OCI-LY1 (cell line): ENCODE measurements around the gene CCK.

ENCODE experiments used
- EZH2 ChIP-seq: fragments of 200-600 bp; sonication (generic), shearing (Covaris generic); IDR thresholded peaks from 2 replicates; pipeline ENCODE4 v1.8.0; 2017; ENCODE audit warnings: borderline replicate concordance, mixed run types, mild to moderate bottlenecking, antibody characterized with exemption, low read length, moderate library complexity, mixed read lengths
- TF ChIP-seq, protein P1 (sequence below): fragments of 200-600 bp; sonication (generic), shearing (Covaris generic); IDR thresholded peaks from 2 replicates; pipeline ENCODE4 v1.5.1; 2017; ENCODE audit warnings: mild to moderate bottlenecking, antibody characterized with exemption, low read length, moderate library complexity, mixed read lengths

DNA sequence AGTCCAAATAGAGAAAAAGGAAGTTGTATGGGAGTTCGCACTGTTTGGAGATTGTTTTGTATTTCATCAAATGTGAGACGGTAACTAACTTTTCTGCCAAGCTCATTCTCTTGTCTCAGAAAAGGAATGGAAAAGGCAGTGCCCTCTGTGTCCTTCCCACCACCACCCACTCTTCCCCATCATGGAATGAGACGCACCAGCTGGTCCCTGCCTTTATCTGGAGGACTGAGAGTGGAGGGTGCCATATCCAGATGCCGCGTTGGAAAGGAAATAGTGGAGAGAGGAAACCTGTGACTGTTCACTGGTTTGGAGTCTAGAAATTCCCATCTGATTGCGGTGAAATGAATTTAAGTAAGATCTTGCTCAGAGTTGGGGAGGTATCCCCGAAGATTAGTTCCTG, 3.7 kb upstream of the CCK start:
- TF ChIP-seq, protein P1, sequence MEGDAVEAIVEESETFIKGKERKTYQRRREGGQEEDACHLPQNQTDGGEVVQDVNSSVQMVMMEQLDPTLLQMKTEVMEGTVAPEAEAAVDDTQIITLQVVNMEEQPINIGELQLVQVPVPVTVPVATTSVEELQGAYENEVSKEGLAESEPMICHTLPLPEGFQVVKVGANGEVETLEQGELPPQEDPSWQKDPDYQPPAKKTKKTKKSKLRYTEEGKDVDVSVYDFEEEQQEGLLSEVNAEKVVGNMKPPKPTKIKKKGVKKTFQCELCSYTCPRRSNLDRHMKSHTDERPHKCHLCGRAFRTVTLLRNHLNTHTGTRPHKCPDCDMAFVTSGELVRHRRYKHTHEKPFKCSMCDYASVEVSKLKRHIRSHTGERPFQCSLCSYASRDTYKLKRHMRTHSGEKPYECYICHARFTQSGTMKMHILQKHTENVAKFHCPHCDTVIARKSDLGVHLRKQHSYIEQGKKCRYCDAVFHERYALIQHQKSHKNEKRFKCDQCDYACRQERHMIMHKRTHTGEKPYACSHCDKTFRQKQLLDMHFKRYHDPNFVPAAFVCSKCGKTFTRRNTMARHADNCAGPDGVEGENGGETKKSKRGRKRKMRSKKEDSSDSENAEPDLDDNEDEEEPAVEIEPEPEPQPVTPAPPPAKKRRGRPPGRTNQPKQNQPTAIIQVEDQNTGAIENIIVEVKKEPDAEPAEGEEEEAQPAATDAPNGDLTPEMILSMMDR = no peak
- TF ChIP-seq EZH2 = no peak
